ENCODE measurements around the gene ROBO2.

- no peak for TF ChIP-seq CTCF (IDR thresholded peaks at IDR 0.05)
- TF ChIP-seq POLR2AphosphoS5 (IDR thresholded peaks at IDR 0.05): no peak
- no peak for TF ChIP-seq POLR2A (IDR thresholded peaks at IDR 0.05)
Measured at GRCh38 chr3:77475507-77475906, 435.6 kb downstream of the ROBO2 start.
